HEK293 (cell line): ENCODE measurements around the gene MFSD2A.

Experiments used
- CTCF ChIA-PET: fragments of 350-600 bp; formaldehyde crosslinking; extraction: SDS; loops from one replicate; lab custom pipeline; 2021; ENCODE audit warnings: antibody characterized with exemption; lab: Yijun Ruan, JAX
- POLR2A ChIA-PET: fragments of 300-600 bp; formaldehyde crosslinking; extraction: SDS; loops from one replicate; lab custom pipeline; 2020; ENCODE audit warnings: antibody characterized with exemption, inconsistent platforms; lab: Yijun Ruan, JAX
- H3K27ac ChIP-seq: fragments of 200-500 bp; sonication (Bioruptor generic); 2 replicates; pipeline ENCODE4 v1.5.1; 2014; ENCODE audit warnings: low read depth, low read length, control low read depth, inconsistent platforms; ENCODE audit errors: extremely low read depth
- H3K36me3 ChIP-seq, 2 experiments: fragments of 200-500 bp in 1 of 2; sonication (Bioruptor generic) in 1 of 2; 1 replicate in 1 of 2; 2 replicates in 1 of 2; pipeline ENCODE4 v1.5.1; 2014 to 2017; ENCODE audit warnings: inconsistent platforms in 2 of 2, low read length in 2 of 2; ENCODE audit not compliant: control insufficient read depth in 2 of 2, insufficient read depth in 1 of 2
- H3K4me1 ChIP-seq: fragments of 200-500 bp; sonication (Bioruptor generic); 2 replicates; pipeline ENCODE4 v1.5.1; 2014; ENCODE audit warnings: mild to moderate bottlenecking, low read length, inconsistent platforms; ENCODE audit not compliant: control insufficient read depth, insufficient read depth
- H3K4me3 ChIP-seq: 2 replicates; pipeline ENCODE4 v1.5.1; 2011; ENCODE audit warnings: low read depth, mild to moderate bottlenecking, control low read depth, low read length, moderate library complexity
- H3K9me3 ChIP-seq: fragments of 200-500 bp; sonication (Bioruptor generic); 2 replicates; pipeline ENCODE4 v1.5.1; 2014; ENCODE audit warnings: low read depth, low read length, inconsistent platforms; ENCODE audit not compliant: control insufficient read depth, insufficient read depth
- BCL11A ChIP-seq: fragments of 450-650 bp; formaldehyde crosslinking; IDR thresholded peaks from 2 replicates; pipeline ENCODE4 v1.5.1; 2016; ENCODE audit warnings: low read depth, missing biosample characterization, missing genetic modification characterization
- GLI2 ChIP-seq: fragments of 450-650 bp; formaldehyde crosslinking; IDR thresholded peaks from 2 replicates; pipeline ENCODE4; 2017; ENCODE audit warnings: missing biosample characterization, missing genetic modification characterization, low read depth, borderline replicate concordance
- KLF9 ChIP-seq: fragments of 450-650 bp; formaldehyde crosslinking; IDR thresholded peaks from 2 replicates; pipeline ENCODE4 v1.5.1; 2016; ENCODE audit warnings: missing biosample characterization, missing genetic modification characterization, low read depth
- PRDM10 ChIP-seq: fragments of 450-650 bp; formaldehyde crosslinking; IDR thresholded peaks from 2 replicates; pipeline ENCODE4 v1.5.1; 2016; ENCODE audit warnings: missing biosample characterization, missing genetic modification characterization
- PRDM6 ChIP-seq: fragments of 450-650 bp; formaldehyde crosslinking; IDR thresholded peaks from 2 replicates; pipeline ENCODE4 v1.5.1; 2017; ENCODE audit warnings: missing biosample characterization, missing genetic modification characterization
- ZFP37 ChIP-seq: fragments of 450-650 bp; formaldehyde crosslinking; IDR thresholded peaks from 2 replicates; pipeline ENCODE4 v1.5.1; 2016; ENCODE audit warnings: missing biosample characterization, missing genetic modification characterization
- ZIC2 ChIP-seq: fragments of 450-650 bp; formaldehyde crosslinking; IDR thresholded peaks from 2 replicates; pipeline ENCODE4 v1.5.1; 2016; ENCODE audit warnings: missing biosample characterization, missing genetic modification characterization
- ZNF132 ChIP-seq: fragments of 450-650 bp; formaldehyde crosslinking; IDR thresholded peaks from 2 replicates; pipeline ENCODE4 v1.5.1; 2017; ENCODE audit warnings: missing biosample characterization, missing genetic modification characterization, borderline replicate concordance
- ZNF184 ChIP-seq: fragments of 450-650 bp; IDR thresholded peaks from 2 replicates; pipeline ENCODE4 v1.5.1; 2018; ENCODE audit warnings: missing biosample characterization, mild to moderate bottlenecking, missing genetic modification characterization
- ZNF248 ChIP-seq: fragments of 450-650 bp; formaldehyde crosslinking; IDR thresholded peaks from 2 replicates; pipeline ENCODE4 v1.5.1; 2017; ENCODE audit warnings: missing biosample characterization, missing genetic modification characterization
- ZNF354C ChIP-seq: fragments of 450-650 bp; formaldehyde crosslinking; IDR thresholded peaks from 2 replicates; pipeline ENCODE4 v1.5.1; 2016; ENCODE audit warnings: missing biosample characterization, missing genetic modification characterization, low read depth, borderline replicate concordance
- ZNF558 ChIP-seq: fragments of 450-650 bp; formaldehyde crosslinking; IDR thresholded peaks from 2 replicates; pipeline ENCODE4 v1.5.1; 2016; ENCODE audit warnings: missing biosample characterization, missing genetic modification characterization
- ZNF626 ChIP-seq: fragments of 450-650 bp; sonication (Bioruptor Pico); formaldehyde crosslinking; IDR thresholded peaks from 2 replicates; pipeline ENCODE4 v1.5.1; 2018; ENCODE audit warnings: missing biosample characterization, missing genetic modification characterization, inconsistent platforms
- ZNF629 ChIP-seq: fragments of 450-650 bp; formaldehyde crosslinking; IDR thresholded peaks from 2 replicates; pipeline ENCODE4 v1.5.1; 2017; ENCODE audit warnings: missing biosample characterization, missing genetic modification characterization
- ZNF660 ChIP-seq: fragments of 450-650 bp; IDR thresholded peaks from 2 replicates; pipeline ENCODE4 v1.5.1; 2018; ENCODE audit warnings: missing biosample characterization, mild to moderate bottlenecking, missing genetic modification characterization
- ZNF76 ChIP-seq: fragments of 450-650 bp; formaldehyde crosslinking; IDR thresholded peaks from 2 replicates; pipeline ENCODE4; 2016; ENCODE audit warnings: low read depth, missing biosample characterization, missing genetic modification characterization, borderline replicate concordance
- ZNF837 ChIP-seq: fragments of 450-650 bp; formaldehyde crosslinking; IDR thresholded peaks from 2 replicates; pipeline ENCODE4 v1.5.1; 2016; ENCODE audit warnings: missing biosample characterization, missing genetic modification characterization
- ZXDB ChIP-seq: fragments of 450-650 bp; formaldehyde crosslinking; IDR thresholded peaks from 2 replicates; pipeline ENCODE4 v1.5.1; 2016; ENCODE audit warnings: missing biosample characterization, missing genetic modification characterization
- TF ChIP-seq, protein P1 (sequence below): fragments of 450-650 bp; formaldehyde crosslinking; IDR thresholded peaks from 2 replicates; pipeline ENCODE4 v1.5.1; 2017; ENCODE audit warnings: missing biosample characterization, missing genetic modification characterization

MFSD2A gene

DNA sequence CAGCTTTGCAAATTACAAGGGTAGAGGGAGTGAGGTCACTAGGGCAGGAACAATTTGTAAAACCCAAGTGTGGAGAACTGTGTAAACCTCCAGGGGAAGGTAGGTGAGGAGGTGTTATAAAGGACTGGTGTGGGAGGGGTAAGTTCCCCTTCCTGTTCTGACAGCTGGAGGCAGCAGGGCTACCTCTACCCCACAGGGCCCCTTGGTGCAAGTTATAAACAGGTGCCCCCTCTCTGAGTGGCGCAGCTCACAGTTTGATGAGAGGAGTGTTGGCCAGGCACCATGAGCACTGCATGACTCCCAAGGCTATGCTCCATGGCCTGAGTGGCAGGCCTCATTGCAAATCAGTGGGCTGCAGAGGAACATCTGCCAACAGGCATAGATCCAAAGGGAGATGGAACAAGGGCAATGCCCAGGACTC lies 41.0 kb downstream of the MFSD2A start:
- no peaks in the 10 kb centered on the region for H3K36me3 ChIP-seq
- TF ChIP-seq PRDM10 (peak; percentile 36; the same call in 1 of the 2 replicates), ZNF837 (tag by site-specific recombination) (no peak), PRDM6 (tag by site-specific recombination) (no peak), ZNF558 (no peak), GLI2 (tag by site-specific recombination) (no peak), ZIC2 (tag by site-specific recombination) (peak; percentile 26), ZNF354C (no peak)
- TF ChIP-seq, all 188 proteins: peak for 2
- no peak overlapping the region for H3K4me3 ChIP-seq
- no peaks in the 10 kb centered on the region for H3K4me1 ChIP-seq
- no peaks in the 10 kb centered on the region for H3K9me3 ChIP-seq
- H3K27ac ChIP-seq = no peak overlapping the region
- ChIA-PET POLR2A (interaction anchor here (1.1 kb wide), 1 partner anchor 257 kb away, joined by 3 read pairs; the partner anchor contains the start of gene PPIE), CTCF (interaction anchor here (0.6 kb wide), 1 partner anchor 21 kb away, joined by 4 read pairs; no protein-coding TSS in a partner anchor)

- Histone ChIP-seq H3K36me3 (no peaks in the 10 kb centered on the region), H3K27ac (no peak overlapping the region), H3K9me3 (no peaks in the 10 kb centered on the region), H3K4me3 (no peak overlapping the region), H3K4me1 (no peaks in the 10 kb centered on the region)
- ChIA-PET POLR2A (interaction anchor here (1.1 kb wide), 1 partner anchor 258 kb away, joined by 3 read pairs; the partner anchor contains the start of gene PPIE), CTCF (interaction anchor here (1.8 kb wide), 1 partner anchor 36 kb away, joined by 6 read pairs; no protein-coding TSS in a partner anchor)
- TF ChIP-seq BCL11A (tag by site-specific recombination) = no peak
- no peak for TF ChIP-seq ZNF626
- TF ChIP-seq PRDM10 = peak; percentile 83
- no peak for TF ChIP-seq ZXDB (tag by site-specific recombination)
Observed at GRCh38 chr1:39996396-39997004, 41.6 kb downstream of the MFSD2A start.

DNA sequence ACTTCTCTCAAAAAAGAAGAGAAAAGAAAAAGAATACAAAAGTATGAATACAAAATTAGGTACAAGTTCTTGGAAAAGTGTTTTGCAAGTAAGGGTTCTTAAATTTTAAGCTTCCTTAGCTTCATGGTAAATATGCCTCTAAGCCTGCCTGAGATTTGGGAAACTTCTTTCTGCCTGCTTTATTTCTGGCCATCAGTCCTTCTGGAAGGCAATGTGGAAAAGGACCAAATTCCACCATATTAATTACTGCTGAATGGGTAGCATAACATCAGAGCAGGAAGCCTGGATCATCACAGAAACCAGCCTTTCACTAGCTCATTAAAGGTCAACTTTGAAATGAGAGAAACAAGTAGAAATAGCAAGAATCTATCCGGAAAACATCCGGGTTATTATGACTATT lies 46.5 kb downstream of the MFSD2A start:
- H3K36me3 ChIP-seq = no peaks in the 10 kb centered on the region
- CTCF ChIA-PET = interaction anchor here (0.6 to 2.1 kb wide), 4 partner anchors 28 to 201 kb away, joined by 3 to 15 read pairs (median 6); no protein-coding TSS in a partner anchor
- H3K9me3 ChIP-seq = no peaks in the 10 kb centered on the region
- no peak overlapping the region for H3K4me3 ChIP-seq
- POLR2A ChIA-PET = no interaction called here
- no peak overlapping the region for H3K27ac ChIP-seq
- H3K4me1 ChIP-seq = no peaks in the 10 kb centered on the region
- TF ChIP-seq ZNF132 (tag by site-specific recombination) (no peak), ZNF76 (tag by site-specific recombination) (no peak), ZNF184 (no peak), KLF9 (no peak), ZFP37 (tag by site-specific recombination) (no peak), ZNF629 (tag by site-specific recombination) (no peak), ZNF248 (tag by site-specific recombination) (no peak), ZNF660 (tag by site-specific recombination) (no peak)
- TF ChIP-seq, protein P1, sequence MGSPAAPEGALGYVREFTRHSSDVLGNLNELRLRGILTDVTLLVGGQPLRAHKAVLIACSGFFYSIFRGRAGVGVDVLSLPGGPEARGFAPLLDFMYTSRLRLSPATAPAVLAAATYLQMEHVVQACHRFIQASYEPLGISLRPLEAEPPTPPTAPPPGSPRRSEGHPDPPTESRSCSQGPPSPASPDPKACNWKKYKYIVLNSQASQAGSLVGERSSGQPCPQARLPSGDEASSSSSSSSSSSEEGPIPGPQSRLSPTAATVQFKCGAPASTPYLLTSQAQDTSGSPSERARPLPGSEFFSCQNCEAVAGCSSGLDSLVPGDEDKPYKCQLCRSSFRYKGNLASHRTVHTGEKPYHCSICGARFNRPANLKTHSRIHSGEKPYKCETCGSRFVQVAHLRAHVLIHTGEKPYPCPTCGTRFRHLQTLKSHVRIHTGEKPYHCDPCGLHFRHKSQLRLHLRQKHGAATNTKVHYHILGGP = no peak
